Measurements from ENCODE around the gene ARSG.

- TF ChIP-seq RFX5 (IDR thresholded peaks at IDR 0.05; ENCODE audit: low read depth, low read length), result no peak
- no peak for TF ChIP-seq RBM15 (IDR thresholded peaks at IDR 0.05; ENCODE audit: insufficient read depth, low read length)
- TF ChIP-seq SIX5 (IDR thresholded peaks at IDR 0.05; ENCODE audit: borderline replicate concordance in 1 of 2, insufficient read depth in 1 of 2, low read depth in 1 of 2, low read length in 2 of 2), result no peak
- TF ChIP-seq, protein P1, sequence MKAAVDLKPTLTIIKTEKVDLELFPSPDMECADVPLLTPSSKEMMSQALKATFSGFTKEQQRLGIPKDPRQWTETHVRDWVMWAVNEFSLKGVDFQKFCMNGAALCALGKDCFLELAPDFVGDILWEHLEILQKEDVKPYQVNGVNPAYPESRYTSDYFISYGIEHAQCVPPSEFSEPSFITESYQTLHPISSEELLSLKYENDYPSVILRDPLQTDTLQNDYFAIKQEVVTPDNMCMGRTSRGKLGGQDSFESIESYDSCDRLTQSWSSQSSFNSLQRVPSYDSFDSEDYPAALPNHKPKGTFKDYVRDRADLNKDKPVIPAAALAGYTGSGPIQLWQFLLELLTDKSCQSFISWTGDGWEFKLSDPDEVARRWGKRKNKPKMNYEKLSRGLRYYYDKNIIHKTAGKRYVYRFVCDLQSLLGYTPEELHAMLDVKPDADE (conservative IDR thresholded peaks at IDR 0.05; ENCODE audit: control insufficient read depth, low read depth, low read length), result no peak
- no peak for TF ChIP-seq TRIM24 (IDR thresholded peaks at IDR 0.05)
- no peak for TF ChIP-seq POLR2A (conservative IDR thresholded peaks at IDR 0.05)
- no peak for TF ChIP-seq SOX6 (IDR thresholded peaks at IDR 0.05)
These were observed 31.3 kb downstream of the ARSG start for GRCh38 chr17:68322630-68323029.
